ENCODE data around the gene SAPCD2. TPM values are rescaled to one million over a fixed set of nuclear protein-coding genes. Genes with fewer than 3 reads are reported as not detected.
"Not testable (repeated sequence)": the region's sequence is repeated elsewhere in the genome, so short reads cannot be mapped to it uniquely, and the experiment has no call there.

SAPCD2 gene
- polyA plus RNA-seq, 12 donors = 2.0 to 8.0 (median 3.3) TPM; not detected in 1

GRCh38 chr9:137065336-137065967 is 4.9 kb downstream of the SAPCD2 start:
- no peak for DNase-seq

- DNase-seq = no peak
Observed at GRCh38 chr9:137064880-137065164, 5.5 kb downstream of the SAPCD2 start.

GRCh38 chr9:137064027-137064879 is 6.1 kb downstream of the SAPCD2 start:
- no peak for DNase-seq

GRCh38 chr9:137063311-137064026 is 6.9 kb downstream of the SAPCD2 start:
- DNase-seq = no peak

GRCh38 chr9:137062798-137063197 is 7.6 kb downstream of the SAPCD2 start:
- DNase-seq = not testable (repeated sequence)

GRCh38 chr9:137062384-137062783 is 8.0 kb downstream of the SAPCD2 start:
- DNase-seq = no peak

GRCh38 chr9:137058521-137059234 is 11.7 kb downstream of the SAPCD2 start:
- DNase-seq = no peak

- no peak for DNase-seq
Observed at GRCh38 chr9:137057545-137057944, 12.8 kb downstream of the SAPCD2 start.

- DNase-seq = no peak
Observed at GRCh38 chr9:137056739-137057415, 13.5 kb downstream of the SAPCD2 start.

- DNase-seq = peak; percentile 92
Observed at GRCh38 chr9:137055385-137056364, 14.7 kb downstream of the SAPCD2 start.

- DNase-seq = no peak
Observed at GRCh38 chr9:137054932-137055384, 15.4 kb downstream of the SAPCD2 start.

GRCh38 chr9:137053944-137054931 is 16.1 kb downstream of the SAPCD2 start, which contains the start of gene ENTPD2:
Gene ENTPD2, minus strand, starts transcription at chr9:137054061. Its CDS starts 64 bp downstream, at chr9:137053997.
- no peak for DNase-seq

- DNase-seq = no peak
Observed at GRCh38 chr9:137052998-137053943, 17.1 kb downstream of the SAPCD2 start.

- DNase-seq = no peak
Observed at GRCh38 chr9:137052293-137052692, 18.1 kb downstream of the SAPCD2 start.

- DNase-seq = no peak
Observed at GRCh38 chr9:137051145-137051724, 19.1 kb downstream of the SAPCD2 start.

- no peak for DNase-seq
Observed at GRCh38 chr9:137050570-137050969, 19.8 kb downstream of the SAPCD2 start.
